MCF 10A (cell line): Measurements from ENCODE around the gene KIFC3. TPM values are rescaled to one million over a fixed set of nuclear protein-coding genes. Genes with fewer than 3 reads are reported as not detected.

ENCODE experiments used
- BruUV-seq: library from RNA; stranded (reverse); fragments of 400-500 nt; replicated peaks from 2 replicates; lab custom pipeline; 2021; lab: Mats Ljungman, UMichigan
- CTCF ChIA-PET: fragments of 300-600 bp; sonication (Branson Sonifier 250); formaldehyde crosslinking; extraction: SDS; loops from one replicate; lab custom pipeline; 2021; ENCODE audit warnings: antibody characterized with exemption, inconsistent platforms; lab: Yijun Ruan, JAX
- POLR2A ChIA-PET: fragments of 300-600, 350-650 bp; sonication (Branson Sonifier 250); formaldehyde crosslinking; extraction: SDS; loops from one replicate; lab custom pipeline; 2020; ENCODE audit warnings: antibody characterized with exemption, inconsistent platforms; lab: Yijun Ruan, JAX
- DNase-seq: peaks from one replicate; pipeline ENCODE4 v3.0.0-alpha.2; 2018; ENCODE audit not compliant: unreplicated experiment
- H3K27ac Mint-ChIP-seq: one replicate; pipeline ENCODE4 v1.8.0; 2022; ENCODE audit warnings: mild to moderate bottlenecking, low read depth, mixed read lengths; ENCODE audit not compliant: unreplicated experiment
- H3K27me3 Mint-ChIP-seq: one replicate; pipeline ENCODE4 v1.8.0; 2022; ENCODE audit warnings: mixed read lengths; ENCODE audit not compliant: insufficient read depth, unreplicated experiment
- H3K36me3 Mint-ChIP-seq: one replicate; pipeline ENCODE4 v1.8.0; 2022; ENCODE audit warnings: mild to moderate bottlenecking, moderate library complexity, mixed read lengths; ENCODE audit not compliant: insufficient read depth, unreplicated experiment
- H3K4me1 Mint-ChIP-seq: one replicate; pipeline ENCODE4 v1.8.0; 2022; ENCODE audit warnings: mixed read lengths; ENCODE audit not compliant: insufficient read depth, unreplicated experiment
- H3K4me3 Mint-ChIP-seq: one replicate; pipeline ENCODE4 v1.8.0; 2022; ENCODE audit warnings: mild to moderate bottlenecking, moderate library complexity, mixed read lengths; ENCODE audit not compliant: unreplicated experiment
- H3K9me3 Mint-ChIP-seq: one replicate; pipeline ENCODE4 v1.8.0; 2022; ENCODE audit warnings: mixed read lengths; ENCODE audit not compliant: unreplicated experiment
- CTCF ChIP-seq: fragments of 200-600 bp; IDR thresholded peaks from one replicate; pipeline ENCODE4 v1.8.0; 2022; ENCODE audit warnings: antibody characterized with exemption, mild to moderate bottlenecking; ENCODE audit not compliant: unreplicated experiment
- intact Hi-C: fragments of 100-400 bp; cut with micrococcal nuclease; formaldehyde crosslinking; loops from 2 replicates; pipeline ENCODE4 v1.14.1; 2022
- total RNA-seq: library from RNA; stranded (reverse); gene quantifications from 2 replicates; pipeline ENCODE4 v1.2.3, GENCODE V29; 2022

KIFC3 gene
- total RNA-seq, 1 experiment from 2014 or later: 120 TPM

- peak overlapping the region; percentile 87 for H3K27ac Mint-ChIP-seq
- CTCF ChIA-PET: interaction anchor here (1.0 to 7.9 kb wide), 3 partner anchors 108 to 178 kb away, joined by 3 to 109 read pairs (median 8); no protein-coding TSS in a partner anchor
Observed at GRCh38 chr16:57754354-57755060, 47.8 kb downstream of the KIFC3 start.

GRCh38 chr16:57753448-57754353 is 48.6 kb downstream of the KIFC3 start:
- no peak overlapping the region for H3K4me3 Mint-ChIP-seq
- TF ChIP-seq CTCF: no peak
- no peaks in the 10 kb centered on the region for H3K9me3 Mint-ChIP-seq
- peak overlapping the region; percentile 87 for H3K27ac Mint-ChIP-seq
- DNase-seq: no peak
- CTCF ChIA-PET: interaction anchor here (1.8 to 7.9 kb wide), 2 partner anchors 109 to 113 kb away, joined by 8 to 109 read pairs; no protein-coding TSS in a partner anchor
- POLR2A ChIA-PET: no interaction called here
- no TSS peak for BruUV-seq
- peaks cover 11% of the 10 kb centered on the region for H3K36me3 Mint-ChIP-seq
- intact Hi-C loops: no loop called here
- no peaks in the 10 kb centered on the region for H3K27me3 Mint-ChIP-seq
- no peaks in the 10 kb centered on the region for H3K4me1 Mint-ChIP-seq

More at GRCh38 chr16:57754354-57755060, 47.8 kb downstream of the KIFC3 start:
- no peaks in the 10 kb centered on the region for H3K9me3 Mint-ChIP-seq
- POLR2A ChIA-PET: no interaction called here
- no peaks in the 10 kb centered on the region for H3K4me1 Mint-ChIP-seq
- H3K27me3 Mint-ChIP-seq: no peaks in the 10 kb centered on the region
- intact Hi-C loops: loop anchor here (5.0 kb wide), 1 partner anchor 48 kb away; the partner anchor contains the start of gene KIFC3
- H3K4me3 Mint-ChIP-seq: no peak overlapping the region
- peaks cover 11% of the 10 kb centered on the region for H3K36me3 Mint-ChIP-seq
- BruUV-seq: no TSS peak
- no peak for TF ChIP-seq CTCF
- DNase-seq: no peak

GRCh38 chr16:57752581-57753447 is 49.5 kb downstream of the KIFC3 start:
- no TSS peak for BruUV-seq
- H3K27me3 Mint-ChIP-seq: no peaks in the 10 kb centered on the region
- POLR2A ChIA-PET: no interaction called here
- no peak for TF ChIP-seq CTCF
- CTCF ChIA-PET: interaction anchor here (7.9 kb wide), 1 partner anchor 110 kb away, joined by 109 read pairs; no protein-coding TSS in a partner anchor
- intact Hi-C loops: no loop called here
- H3K4me1 Mint-ChIP-seq: no peaks in the 10 kb centered on the region
- H3K4me3 Mint-ChIP-seq: no peak overlapping the region
- H3K36me3 Mint-ChIP-seq: peaks cover 11% of the 10 kb centered on the region
- no peak for DNase-seq
- H3K9me3 Mint-ChIP-seq: no peaks in the 10 kb centered on the region
- no peak overlapping the region for H3K27ac Mint-ChIP-seq
